Panc1 (cell line): Measurements from ENCODE around the gene HLA-A.

Source experiments
- POLR2AphosphoS5 ChIP-seq: IDR thresholded peaks from 2 replicates; pipeline ENCODE4 v1.6.1; 2012; ENCODE audit warnings: mild to moderate bottlenecking, low read depth, low read length, moderate library complexity
- TF ChIP-seq, protein P1 (sequence below): fragments of 450-650 bp; IDR thresholded peaks from 2 replicates; pipeline ENCODE4 v1.5.1; 2017; ENCODE audit warnings: mild to moderate bottlenecking
- TF ChIP-seq, protein P2 (sequence below), 2 experiments: IDR thresholded peaks; 2 replicates each; pipeline ENCODE4 v1.6.1; 2011 to 2012; ENCODE audit warnings: low read depth in 2 of 2, control low read depth in 1 of 2, low read length in 1 of 2, mild to moderate bottlenecking in 1 of 2, moderate library complexity in 1 of 2; ENCODE audit not compliant: insufficient read depth in 1 of 2

GRCh38 chr6:29926413-29927274 is 15.7 kb upstream of the HLA-A start:
- TF ChIP-seq, protein P1, sequence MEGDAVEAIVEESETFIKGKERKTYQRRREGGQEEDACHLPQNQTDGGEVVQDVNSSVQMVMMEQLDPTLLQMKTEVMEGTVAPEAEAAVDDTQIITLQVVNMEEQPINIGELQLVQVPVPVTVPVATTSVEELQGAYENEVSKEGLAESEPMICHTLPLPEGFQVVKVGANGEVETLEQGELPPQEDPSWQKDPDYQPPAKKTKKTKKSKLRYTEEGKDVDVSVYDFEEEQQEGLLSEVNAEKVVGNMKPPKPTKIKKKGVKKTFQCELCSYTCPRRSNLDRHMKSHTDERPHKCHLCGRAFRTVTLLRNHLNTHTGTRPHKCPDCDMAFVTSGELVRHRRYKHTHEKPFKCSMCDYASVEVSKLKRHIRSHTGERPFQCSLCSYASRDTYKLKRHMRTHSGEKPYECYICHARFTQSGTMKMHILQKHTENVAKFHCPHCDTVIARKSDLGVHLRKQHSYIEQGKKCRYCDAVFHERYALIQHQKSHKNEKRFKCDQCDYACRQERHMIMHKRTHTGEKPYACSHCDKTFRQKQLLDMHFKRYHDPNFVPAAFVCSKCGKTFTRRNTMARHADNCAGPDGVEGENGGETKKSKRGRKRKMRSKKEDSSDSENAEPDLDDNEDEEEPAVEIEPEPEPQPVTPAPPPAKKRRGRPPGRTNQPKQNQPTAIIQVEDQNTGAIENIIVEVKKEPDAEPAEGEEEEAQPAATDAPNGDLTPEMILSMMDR = no peak
- no peak; the same call in 1 of the 2 replicates for TF ChIP-seq POLR2AphosphoS5
- TF ChIP-seq, protein P2, sequence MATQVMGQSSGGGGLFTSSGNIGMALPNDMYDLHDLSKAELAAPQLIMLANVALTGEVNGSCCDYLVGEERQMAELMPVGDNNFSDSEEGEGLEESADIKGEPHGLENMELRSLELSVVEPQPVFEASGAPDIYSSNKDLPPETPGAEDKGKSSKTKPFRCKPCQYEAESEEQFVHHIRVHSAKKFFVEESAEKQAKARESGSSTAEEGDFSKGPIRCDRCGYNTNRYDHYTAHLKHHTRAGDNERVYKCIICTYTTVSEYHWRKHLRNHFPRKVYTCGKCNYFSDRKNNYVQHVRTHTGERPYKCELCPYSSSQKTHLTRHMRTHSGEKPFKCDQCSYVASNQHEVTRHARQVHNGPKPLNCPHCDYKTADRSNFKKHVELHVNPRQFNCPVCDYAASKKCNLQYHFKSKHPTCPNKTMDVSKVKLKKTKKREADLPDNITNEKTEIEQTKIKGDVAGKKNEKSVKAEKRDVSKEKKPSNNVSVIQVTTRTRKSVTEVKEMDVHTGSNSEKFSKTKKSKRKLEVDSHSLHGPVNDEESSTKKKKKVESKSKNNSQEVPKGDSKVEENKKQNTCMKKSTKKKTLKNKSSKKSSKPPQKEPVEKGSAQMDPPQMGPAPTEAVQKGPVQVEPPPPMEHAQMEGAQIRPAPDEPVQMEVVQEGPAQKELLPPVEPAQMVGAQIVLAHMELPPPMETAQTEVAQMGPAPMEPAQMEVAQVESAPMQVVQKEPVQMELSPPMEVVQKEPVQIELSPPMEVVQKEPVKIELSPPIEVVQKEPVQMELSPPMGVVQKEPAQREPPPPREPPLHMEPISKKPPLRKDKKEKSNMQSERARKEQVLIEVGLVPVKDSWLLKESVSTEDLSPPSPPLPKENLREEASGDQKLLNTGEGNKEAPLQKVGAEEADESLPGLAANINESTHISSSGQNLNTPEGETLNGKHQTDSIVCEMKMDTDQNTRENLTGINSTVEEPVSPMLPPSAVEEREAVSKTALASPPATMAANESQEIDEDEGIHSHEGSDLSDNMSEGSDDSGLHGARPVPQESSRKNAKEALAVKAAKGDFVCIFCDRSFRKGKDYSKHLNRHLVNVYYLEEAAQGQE (IDR thresholded peaks at IDR 0.05; ENCODE audit: insufficient read depth in 1 of 2, low read depth in 2 of 2, low read length in 1 of 2) = no peak
